Hypothalamus (tissue), 51 donors: ENCODE measurements around the gene BCL2L15.

Experiments used
- DNase-seq, 51 donors: peaks; one replicate each; lab custom pipeline; 2025; lab: John Stamatoyannopoulos, UW

The BCL2L15 gene

GRCh38 chr1:113887402-113888175, at the start of gene BCL2L15:
BCL2L15 (minus strand) TSS chr1:113887581; CDS start chr1:113887375, 206 bp downstream.
- no peak for DNase-seq

- DNase-seq = no peak
Observed at GRCh38 chr1:113937146-113937545, 49.8 kb upstream of the BCL2L15 start.

DNA sequence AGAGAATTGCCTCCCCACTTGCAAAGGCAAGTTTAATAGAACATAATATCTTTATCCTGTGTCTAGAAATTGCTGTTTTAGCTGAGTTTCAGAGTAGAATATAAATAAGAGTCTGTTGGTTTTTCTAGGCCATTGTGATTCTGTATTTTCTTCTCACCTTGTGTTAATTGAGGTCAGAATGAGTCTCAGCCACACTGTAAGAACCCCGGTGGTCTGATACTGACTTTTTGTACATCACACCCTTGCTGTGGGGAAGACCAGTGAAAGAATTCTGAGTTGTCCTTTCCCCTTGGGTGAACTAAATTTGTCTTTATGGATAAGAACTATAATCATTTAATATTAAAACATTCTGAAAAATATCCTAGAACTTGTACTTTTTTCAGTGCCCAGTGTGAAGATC, 48.6 kb upstream of the BCL2L15 start:
- DNase-seq = no peak

- DNase-seq = no peak
Observed at GRCh38 chr1:113935176-113935575, 47.8 kb upstream of the BCL2L15 start.

DNA sequence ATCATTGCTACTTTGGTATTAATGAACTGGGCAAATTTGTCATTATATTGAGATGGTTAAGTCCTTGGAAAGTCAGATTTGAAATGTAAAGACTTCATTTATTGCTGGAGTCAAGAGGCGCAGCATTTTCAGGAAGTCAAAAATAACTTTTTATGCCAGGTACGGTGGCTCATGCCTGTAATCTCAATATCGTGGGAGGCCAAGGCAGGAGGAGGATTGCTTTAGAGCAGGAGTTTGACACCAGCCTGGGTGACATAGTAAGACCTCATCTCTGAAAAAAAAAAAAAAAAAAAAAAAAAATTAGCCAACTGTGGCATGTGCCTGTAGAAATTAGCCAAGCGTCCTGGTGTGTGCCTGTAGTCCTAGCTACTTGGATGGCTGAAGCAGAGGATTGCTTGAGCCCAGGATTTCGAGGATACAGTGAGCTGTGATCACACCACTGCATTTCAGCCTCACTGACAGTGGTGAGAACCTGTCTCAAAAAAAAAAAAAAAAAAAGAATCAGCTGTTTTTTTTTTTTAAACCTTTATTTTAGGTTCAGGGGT, 47.2 kb upstream of the BCL2L15 start:
- no peak for DNase-seq

GRCh38 chr1:113934006-113934405, 46.6 kb upstream of the BCL2L15 start:
- DNase-seq = no peak

GRCh38 chr1:113931451-113931851, 44.1 kb upstream of the BCL2L15 start:
- DNase-seq = no peak

DNA sequence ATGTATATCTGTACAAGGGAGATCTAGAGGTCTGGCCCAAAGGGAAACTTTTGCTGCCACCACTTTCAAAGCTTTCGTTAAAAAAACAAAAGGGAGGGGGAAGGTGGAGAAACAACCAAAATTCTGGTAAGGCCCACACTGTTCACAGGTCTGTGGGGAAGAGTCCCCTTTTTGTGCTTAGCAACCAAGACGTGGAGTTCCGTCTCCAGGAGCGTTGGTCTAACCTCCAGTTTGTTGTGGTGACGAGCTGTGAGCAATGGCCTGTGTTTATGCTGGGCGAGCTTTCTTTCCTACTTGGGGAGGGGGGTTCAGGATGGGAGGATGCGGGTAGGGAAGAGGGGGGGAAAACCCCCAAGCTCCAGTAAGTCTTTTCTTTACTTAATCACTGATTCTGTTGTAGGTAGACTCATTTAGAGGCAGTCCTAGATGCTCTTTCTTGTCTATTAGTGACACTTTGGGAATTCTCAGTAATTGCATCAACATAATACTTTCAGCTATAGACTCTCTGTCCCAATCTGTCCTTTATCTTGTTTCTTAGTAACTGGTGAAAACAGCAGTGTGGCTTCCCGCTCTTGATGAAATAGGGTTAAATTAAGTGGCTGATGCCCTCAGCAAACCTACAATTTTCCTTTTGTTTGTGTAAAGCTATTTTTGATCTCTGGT, 43.2 kb upstream of the BCL2L15 start:
- DNase-seq = peak in 5 of 51 donors; percentile 7 to 36 (median 16)

DNA sequence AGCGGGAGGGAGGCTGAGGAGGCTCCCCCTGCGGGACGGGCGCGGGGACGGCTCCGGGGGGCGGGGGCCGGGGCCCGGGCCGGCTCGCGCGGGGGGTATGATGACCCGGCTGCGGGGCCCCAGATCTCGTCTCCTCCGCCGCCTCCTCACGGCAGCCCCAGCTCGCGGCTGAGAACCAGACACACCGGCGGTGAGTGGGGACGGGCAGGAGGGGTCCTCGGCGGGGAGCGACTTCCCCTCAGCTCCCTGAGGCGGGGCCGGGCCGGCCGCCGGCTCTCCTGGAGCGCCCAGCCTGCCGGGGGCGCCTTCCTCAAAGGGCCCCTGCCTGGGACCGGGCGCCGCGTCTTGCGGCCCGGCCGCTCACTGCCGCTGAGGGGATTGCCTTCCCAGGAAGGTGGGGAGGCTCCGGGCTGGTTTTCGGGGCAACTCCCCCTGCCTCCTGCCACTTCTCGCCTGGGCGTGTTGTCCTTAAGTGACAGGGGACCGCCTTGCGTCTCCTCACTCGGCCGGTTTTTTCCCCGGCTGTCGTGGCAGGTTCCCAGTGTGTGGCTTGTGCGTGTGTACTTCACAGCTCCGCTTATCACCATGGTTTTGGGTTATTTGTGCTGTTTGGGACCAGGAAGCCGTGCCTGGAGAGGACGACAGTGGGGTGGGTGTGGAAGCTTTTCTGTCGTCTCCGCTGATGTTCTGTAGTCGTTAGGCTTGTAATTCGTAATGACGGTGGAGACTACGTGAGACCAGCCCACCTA, 42.5 kb upstream of the BCL2L15 start:
- DNase-seq = peak in 25 of 51 donors; percentile 21 to 76 (median 53)

DNA sequence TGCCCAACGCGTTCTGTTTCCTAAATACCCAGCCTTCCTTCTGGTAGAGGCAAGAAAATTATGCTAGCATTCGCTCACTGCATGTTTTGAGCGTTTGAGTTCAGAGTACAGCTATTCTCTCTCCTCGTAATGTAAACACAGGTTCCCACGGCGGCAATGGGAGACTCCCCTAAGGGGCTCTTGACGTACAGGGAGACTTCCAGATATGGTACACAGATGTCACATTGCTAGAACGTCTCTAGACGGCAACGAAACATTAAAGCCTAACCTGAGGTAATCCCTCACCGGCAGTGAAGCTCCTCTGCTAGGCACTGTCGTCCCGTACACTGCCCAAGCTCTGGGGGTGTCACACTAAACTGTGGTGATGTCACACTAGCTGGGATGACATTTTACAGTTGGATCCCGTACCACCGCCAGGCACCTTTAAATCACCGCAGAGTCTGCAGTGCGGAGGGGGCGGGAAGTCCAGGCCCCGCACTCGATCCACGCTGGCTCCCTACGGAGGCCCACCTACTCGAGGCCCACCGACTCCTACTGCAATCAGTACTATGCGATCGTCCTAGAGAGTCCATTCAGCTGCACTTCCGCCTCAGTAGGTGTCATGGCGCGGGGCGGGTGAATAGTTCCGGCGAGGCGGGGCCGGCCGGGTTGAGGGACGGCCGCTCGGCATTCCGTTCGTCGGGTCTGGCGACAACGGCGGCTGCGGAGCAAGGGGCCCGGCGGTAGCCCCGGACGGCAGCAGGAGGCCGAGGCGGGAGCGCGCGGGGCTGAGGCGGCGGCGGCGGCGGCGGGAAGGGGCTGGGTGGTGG, 41.8 kb upstream of the BCL2L15 start, which contains the start of gene HIPK1:
TSS of gene HIPK1 (plus strand) at position 384 of the 809 bp plus-strand sequence.
- peak; percentile 58 to 96 (median 88) for DNase-seq

GRCh38 chr1:113928187-113928930, 41.0 kb upstream of the BCL2L15 start:
- DNase-seq = no peak

- DNase-seq = no peak
Observed at GRCh38 chr1:113924473-113924872, 37.1 kb upstream of the BCL2L15 start.

DNA sequence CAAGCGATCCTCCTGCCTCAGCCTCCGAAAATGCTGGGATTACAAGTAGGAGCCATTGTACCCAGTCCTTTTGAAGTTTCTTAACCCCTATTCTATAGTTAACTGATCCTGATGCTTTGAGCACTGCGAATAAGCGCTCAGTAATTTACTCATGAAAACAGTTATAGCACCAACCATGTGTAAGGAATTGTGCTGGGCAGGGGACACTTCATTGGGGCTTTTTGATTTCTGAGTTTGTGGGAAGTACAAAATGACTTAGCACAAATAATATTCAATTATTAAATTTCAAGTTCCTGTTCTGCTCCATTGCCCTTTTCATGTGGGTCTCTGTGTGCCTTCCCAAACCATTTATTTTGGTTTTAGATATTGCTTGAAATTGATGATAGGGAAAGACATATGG, 35.6 kb upstream of the BCL2L15 start:
- DNase-seq = no peak

- DNase-seq = no peak
Observed at GRCh38 chr1:113918243-113918642, 30.9 kb upstream of the BCL2L15 start.

- DNase-seq = no peak
Observed at GRCh38 chr1:113917400-113918082, 30.2 kb upstream of the BCL2L15 start.

- DNase-seq = no peak
Observed at GRCh38 chr1:113916974-113917373, 29.6 kb upstream of the BCL2L15 start.

GRCh38 chr1:113913887-113914664, 26.7 kb upstream of the BCL2L15 start:
- no peak for DNase-seq

GRCh38 chr1:113913312-113913668, 25.9 kb upstream of the BCL2L15 start:
- DNase-seq = no peak
